Spleen (tissue), 11 donors: ENCODE measurements around the gene CDC34. TPM values are rescaled to one million over a fixed set of nuclear protein-coding genes. Genes with fewer than 3 reads are reported as not detected.

Source experiments
- DNase-seq: peaks from one replicate; pipeline ENCODE4 v3.0.0-alpha.2; 2020
- H3K27ac ChIP-seq, 8 donors: fragments of 200-600 bp; sonication (generic) in 7 of 8; 1 replicate in 4 of 8; 2 replicates in 4 of 8; pipeline versions ENCODE4 v1.5.0 to v1.8.0; 2016 to 2021; ENCODE audit warnings: inconsistent platforms in 4 of 8, mild to moderate bottlenecking in 4 of 8, moderate library complexity in 1 of 8
- H3K27me3 ChIP-seq, 7 donors: fragments of 200-600 bp; sonication (generic) in 6 of 7; replicated peaks in 1 of 7; 1 replicate in 4 of 7; 2 replicates in 3 of 7; pipeline versions ENCODE4 v1.5.0 to v1.8.0; 2016 to 2021; ENCODE audit warnings: inconsistent platforms in 3 of 7, mild to moderate bottlenecking in 1 of 7
- H3K36me3 ChIP-seq, 6 donors: fragments of 200-600 bp; sonication (generic) in 5 of 6; 1 replicate in 4 of 6; 2 replicates in 2 of 6; pipeline versions ENCODE4 v1.5.0 to v1.8.0; 2016 to 2021; ENCODE audit warnings: inconsistent platforms in 2 of 6
- H3K4me1 ChIP-seq, 6 donors: fragments of 200-600 bp; sonication (generic) in 5 of 6; 1 replicate in 3 of 6; 2 replicates in 3 of 6; pipeline versions ENCODE4 v1.5.0 to v1.8.0; 2016 to 2021; ENCODE audit warnings: inconsistent platforms in 3 of 6
- H3K4me3 ChIP-seq, 8 donors: fragments of 200-600 bp; sonication (generic) in 7 of 8; 1 replicate in 4 of 8; 2 replicates in 4 of 8; pipeline versions ENCODE4 v1.5.0 to v1.8.0; 2016 to 2021; ENCODE audit warnings: inconsistent platforms in 4 of 8, mild to moderate bottlenecking in 4 of 8, moderate library complexity in 2 of 8
- H3K9me3 ChIP-seq, 8 donors: fragments of 200-600 bp; sonication (generic) in 7 of 8; 1 replicate in 4 of 8; 2 replicates in 4 of 8; pipeline versions ENCODE4 v1.5.0 to v1.8.0; 2016 to 2021; ENCODE audit warnings: inconsistent platforms in 4 of 8
- CTCF ChIP-seq, 11 experiments: fragments of 200-600 bp in 7 of 11; fragments of 450-650 bp in 4 of 11; sonication (generic) in 4 of 11; IDR thresholded peaks in 8 of 11; conservative IDR thresholded peaks in 3 of 11; 1 replicate in 7 of 11; 2 replicates in 4 of 11; pipeline versions ENCODE4 v1.4.0 to v1.8.0; 2016 to 2021; ENCODE audit warnings: antibody characterized with exemption in 11 of 11, inconsistent platforms in 4 of 11, mild to moderate bottlenecking in 1 of 11
- POLR2A ChIP-seq, 3 donors: fragments of 450-650 bp; IDR thresholded peaks; one replicate each; pipeline ENCODE4 v1.5.1; 2017; ENCODE audit warnings: antibody characterized with exemption in 3 of 3, mild to moderate bottlenecking in 1 of 3
- POLR2AphosphoS5 ChIP-seq, 3 donors: sonication (generic); formaldehyde crosslinking; IDR thresholded peaks; one replicate each; pipeline ENCODE4 v1.5.1; 2017; ENCODE audit warnings: antibody characterized with exemption in 3 of 3
- WGBS, 5 donors: extraction: QIAGEN DNeasy Blood & Tissue Kit in 3 of 5; methylation state at CpG; one replicate each; pipeline versions ENCODE4 v1.1.5 to v1.1.7; 2013 to 2018; 5-methylcytosine and 5-hydroxymethylcytosine counted together
- intact Hi-C: fragments of 100-400 bp; cut with DNase I; formaldehyde crosslinking; loops from one replicate; pipeline ENCODE4 v1.15.0; 2023; ENCODE audit warnings: low total_unique reads
- polyA plus RNA-seq, 3 donors: library from polyadenylated mRNA; stranded (reverse); fragments of 200-250 nt; gene quantifications; one replicate each; pipeline ENCODE4 v1.2.1, GENCODE V29; 2013
- total RNA-seq, 7 donors: library from RNA; depleted of rRNA in 3 of 7; stranded (reverse); fragments of >200 nt in 3 of 7; fragmentation: NEBNext Ultra II Directional in 4 of 7; extraction: Animal tissue kit (Norgen Biotek cat#: 25700) in 4 of 7; gene quantifications; one replicate each; pipeline versions ENCODE4 v1.1.0 to v1.2.1, GENCODE V29; 2016 to 2021
- donor health status: healthy with polysubstance abuse.
- donor health status: DM: no; HTN: no; CAD: no; lungs with moderate emphysema.
- donor health status: DM: no; HTN: no; CAD: no.
- donor health status: Bipolar disorder and iron deficiency.
- donor health status: healthy.
- donor health status: DM: no; HTN: no; CAD: no.
- donor health status: DM: yes; HTN: yes; CAD: no.

Gene CDC34
- total and polyA plus RNA-seq, 10 donors, result 35.9 to 83.9 (median 49.3) TPM

GRCh38 chr19:506404-507285 is 24.9 kb upstream of the CDC34 start:
- TF ChIP-seq POLR2A (IDR thresholded peaks at IDR 0.05) (no peak), POLR2AphosphoS5 (IDR thresholded peaks at IDR 0.05) (peak in 2 of 3 donors; percentile 70 to 83), CTCF (IDR thresholded peaks at IDR 0.05 in 8 of 11, conservative IDR thresholded peaks at IDR 0.05 in 3 of 11) (peak; percentile 97 to 100 (median 99))
- 1 to 2% (median 2%) methylated on average over 44 to 48 of the region's 48 CpGs for WGBS, 5 donors
- H3K4me3 ChIP-seq, result peak overlapping the region; percentile 89 to 100 (median 100)
- H3K9me3 ChIP-seq, result no peaks in the 10 kb centered on the region
- H3K27ac ChIP-seq, result peak overlapping the region; percentile 93 to 98 (median 95)
- no peaks in the 10 kb centered on the region for H3K27me3 ChIP-seq
- peaks cover 15 to 70% (median 50%) of the 10 kb centered on the region in 6 donors for H3K4me1 ChIP-seq
- DNase-seq, result peak; percentile 98
- H3K36me3 ChIP-seq, result peaks cover 0 to 10% (median 0%) of the 10 kb centered on the region in 6 donors
- intact Hi-C loops, result no loop called here

- WGBS, 5 donors, result 1 to 2% (median 1%) methylated on average over 56 to 81 of the region's 81 CpGs
- TF ChIP-seq CTCF (IDR thresholded peaks at IDR 0.05 in 8 of 11, conservative IDR thresholded peaks at IDR 0.05 in 3 of 11), result peak in 1 of 11 experiments; percentile 9
- peak in 1 of 3 donors; percentile 51 for TF ChIP-seq POLR2A (IDR thresholded peaks at IDR 0.05)
- TF ChIP-seq POLR2AphosphoS5 (IDR thresholded peaks at IDR 0.05), result peak; percentile 74 to 84 (median 81)
- Histone ChIP-seq H3K9me3 (no peaks in the 10 kb centered on the region), H3K27me3 (no peaks in the 10 kb centered on the region), H3K4me3 (peak within 1 kb of the TSS; percentile 89 to 100 (median 100)), H3K4me1 (peaks cover 15 to 71% (median 54%) of the 10 kb centered on the region in 6 donors), H3K36me3 (peaks cover 0 to 10% (median 0%) of the 10 kb centered on the region in 6 donors), H3K27ac (peak within 1 kb of the TSS; percentile 93 to 98 (median 95))
- peak; percentile 97 for DNase-seq
- intact Hi-C loops, result no loop called here
Measured at GRCh38 chr19:507286-508203, 24.0 kb upstream of the CDC34 start, which contains the start of gene TPGS1. TSS of gene TPGS1 (plus strand) at chr19:507497. CDS start at chr19:507507, 10 bp downstream.

- intact Hi-C loops, result no loop called here
- Histone ChIP-seq H3K36me3 (peaks cover 0 to 10% (median 0%) of the 10 kb centered on the region in 6 donors), H3K4me3 (peak overlapping the region; percentile 89 to 100 (median 100)), H3K9me3 (no peaks in the 10 kb centered on the region), H3K27me3 (no peaks in the 10 kb centered on the region), H3K4me1 (peaks cover 15 to 74% (median 51%) of the 10 kb centered on the region in 6 donors), H3K27ac (peak overlapping the region in 5 of 8 donors; percentile 94 to 98 (median 95))
- 64 to 71% (median 66%) methylated on average over 32 of the region's 32 CpGs for WGBS, 5 donors
- DNase-seq, result peak; percentile 87
- TF ChIP-seq CTCF (IDR thresholded peaks at IDR 0.05 in 8 of 11, conservative IDR thresholded peaks at IDR 0.05 in 3 of 11), result no peak
- TF ChIP-seq POLR2AphosphoS5 (IDR thresholded peaks at IDR 0.05), result no peak
- TF ChIP-seq POLR2A (IDR thresholded peaks at IDR 0.05), result no peak
Measured at GRCh38 chr19:508204-509150, 23.1 kb upstream of the CDC34 start.
